Measurements from ENCODE around the gene PRDX6.
A peak's percentile ranks its signal among the peaks of the same experiment; 100 is the strongest.
"Not testable (repeated sequence)": the region's sequence is repeated elsewhere in the genome, so short reads cannot be mapped to it uniquely, and the experiment has no call there.

The PRDX6 gene

GRCh38 chr1:173469656-173470055 lies 7.5 kb upstream of the PRDX6 start:
- DNase-seq, result no peak

DNA sequence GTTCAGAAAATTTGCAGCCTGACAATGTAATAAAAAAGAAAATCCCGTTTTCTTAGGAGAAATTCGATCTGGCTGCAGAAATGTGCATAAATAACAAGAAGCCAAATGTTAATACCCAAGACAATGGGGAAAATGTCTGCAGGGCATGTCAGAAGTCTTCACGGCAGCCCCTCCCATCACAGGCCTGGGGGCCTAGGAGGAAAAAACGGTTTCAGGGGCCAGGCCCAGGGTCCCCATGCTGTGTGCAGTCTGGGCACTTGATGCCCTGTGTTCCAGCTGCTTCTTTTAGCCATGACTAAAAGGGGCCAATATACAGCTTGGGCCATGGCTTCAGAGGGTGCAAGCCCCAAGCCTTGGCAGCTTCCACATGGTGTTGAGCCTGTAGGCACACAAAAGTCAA lies 6.5 kb upstream of the PRDX6 start:
- no peak for DNase-seq

GRCh38 chr1:173473599-173474011 lies 3.5 kb upstream of the PRDX6 start:
- no peak for DNase-seq

DNA sequence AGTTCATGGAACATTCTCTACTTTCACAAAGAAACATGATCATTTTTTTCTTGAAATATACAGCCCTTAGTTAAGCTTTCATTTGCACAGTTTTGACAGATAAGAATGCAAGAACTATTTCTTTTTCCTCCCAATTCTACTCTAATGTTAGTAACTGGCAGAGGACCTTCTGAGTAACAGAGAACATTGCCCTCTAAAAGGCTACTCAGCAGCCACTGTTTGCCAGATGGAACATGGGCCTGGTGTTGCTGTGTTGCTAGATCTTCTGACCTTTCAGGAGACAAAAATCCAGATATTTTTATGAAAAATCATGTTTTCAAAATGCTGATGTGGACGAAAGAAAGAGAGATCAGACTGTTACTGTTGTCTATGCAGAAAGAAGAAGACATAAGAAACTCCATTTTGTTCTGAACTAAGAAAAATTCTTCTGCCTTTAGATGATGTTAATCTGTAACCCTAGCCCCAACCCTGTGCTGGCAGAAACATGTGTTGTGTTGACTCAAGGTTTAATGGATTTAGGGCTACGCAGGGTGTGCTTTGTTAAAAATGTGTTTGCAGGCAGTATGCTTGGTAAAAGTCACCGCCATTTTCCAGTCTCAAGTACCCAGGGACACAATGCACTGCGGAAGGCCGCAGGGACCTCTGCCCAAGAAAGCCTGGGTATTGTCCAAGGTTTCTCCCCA lies 2.9 kb upstream of the PRDX6 start:
- no peak for DNase-seq

DNA sequence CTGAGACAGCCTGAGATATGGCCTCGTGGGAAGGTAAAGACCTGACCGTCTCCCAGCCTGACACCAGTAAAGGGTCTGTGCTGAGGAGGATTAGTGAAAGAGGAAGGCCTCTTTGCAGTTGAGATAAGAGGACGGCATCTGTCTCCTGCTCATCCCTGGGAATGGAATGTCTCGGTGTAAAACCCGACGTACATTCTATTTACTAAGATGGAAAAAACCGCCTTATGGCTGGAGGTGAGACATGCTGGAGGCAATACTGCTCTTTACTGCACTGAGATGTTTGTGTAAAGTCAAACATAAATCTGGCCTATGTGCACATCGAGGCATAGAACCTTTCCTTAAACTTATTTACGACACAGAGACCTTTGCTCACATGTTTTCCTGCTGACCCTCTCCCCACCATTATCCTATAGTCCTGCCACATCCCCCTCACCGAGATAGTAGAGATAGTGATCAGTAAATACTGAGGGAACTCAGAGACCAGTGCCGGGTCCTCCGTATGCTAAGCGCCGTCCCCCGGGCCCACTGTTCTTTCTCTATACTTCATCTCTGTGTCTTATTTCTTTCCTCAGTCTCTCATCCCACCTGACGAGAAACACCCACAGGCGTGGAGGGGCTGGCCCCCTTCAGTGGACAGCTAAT lies 2.2 kb upstream of the PRDX6 start:
- not testable (repeated sequence) for DNase-seq

DNA sequence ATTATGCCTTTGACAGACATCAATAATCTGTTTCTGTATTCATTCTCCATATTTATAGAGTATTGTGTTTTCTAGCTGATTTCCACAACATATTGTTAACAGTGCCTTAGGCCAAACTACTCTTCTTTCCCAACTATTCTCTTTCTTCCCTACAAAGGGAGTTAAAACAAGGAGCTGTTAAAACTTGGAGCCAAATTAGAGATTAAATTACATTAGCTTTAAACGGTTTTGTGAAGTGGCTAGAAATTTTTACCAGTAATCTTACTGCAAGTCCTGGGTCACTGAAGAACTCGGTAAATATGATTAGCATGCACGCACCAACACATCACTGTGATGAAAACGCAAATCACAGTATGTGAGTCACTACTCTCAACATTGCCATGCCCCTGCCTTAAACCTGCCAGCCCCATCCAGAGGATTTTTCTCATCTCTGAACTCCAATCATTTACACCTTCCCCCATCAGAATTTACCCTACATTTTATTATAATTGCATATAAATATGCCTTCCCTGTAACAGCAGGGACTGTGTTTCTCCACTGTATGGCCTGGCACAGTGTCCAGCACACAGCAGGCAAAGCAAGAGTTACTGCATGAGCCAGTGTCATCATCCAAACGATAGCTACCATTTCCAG lies 1.5 kb upstream of the PRDX6 start:
- DNase-seq, result no peak

- no peak for DNase-seq
Observed at GRCh38 chr1:173476197-173476664, 904 bp upstream of the PRDX6 start.

GRCh38 chr1:173476665-173477285 lies 360 bp upstream of the PRDX6 start:
- peak; percentile 82 for DNase-seq

- DNase-seq, result no peak
Observed at GRCh38 chr1:173478094-173478674, 1.0 kb downstream of the PRDX6 start.

DNA sequence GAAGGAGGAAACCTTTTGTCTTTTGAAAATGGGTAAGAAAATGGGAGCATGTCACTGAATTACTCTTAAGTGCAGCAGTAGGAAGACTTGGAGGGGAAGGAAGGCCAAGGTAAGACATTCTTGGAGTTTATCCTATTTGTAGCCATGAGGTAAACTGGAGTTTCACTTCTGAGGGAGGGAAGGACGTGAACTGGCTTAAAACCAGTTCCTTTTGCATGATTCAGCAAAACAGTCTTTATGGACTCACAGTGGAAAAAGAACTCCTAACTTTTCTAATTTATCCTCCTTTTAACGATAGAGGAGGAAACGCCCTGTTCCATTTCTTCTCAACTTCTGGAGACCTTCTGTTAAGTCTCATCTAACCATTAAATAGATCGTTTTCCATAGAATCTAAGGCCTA lies 2.5 kb downstream of the PRDX6 start:
- DNase-seq, result no peak

- DNase-seq, result no peak
Observed at GRCh38 chr1:173481195-173481772, 4.1 kb downstream of the PRDX6 start.

DNA sequence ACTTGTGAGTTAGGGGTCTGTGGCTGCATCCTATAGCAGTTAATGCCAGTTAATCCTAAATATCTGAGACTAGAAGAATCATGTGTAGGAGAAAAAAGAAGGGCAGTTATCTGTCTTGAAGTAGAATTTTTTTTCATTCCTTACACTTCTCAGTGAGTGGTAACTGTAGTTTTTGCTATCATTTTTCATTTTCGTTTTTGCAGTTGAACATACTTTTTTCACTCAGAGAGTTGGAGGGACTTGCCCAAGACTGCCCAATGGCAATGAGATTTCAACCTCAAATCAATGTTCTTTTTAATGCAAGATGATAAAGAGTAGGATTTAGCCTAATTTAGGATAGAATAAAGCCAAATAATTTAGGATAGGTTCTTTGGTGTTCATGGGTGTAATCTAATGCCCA lies 5.5 kb downstream of the PRDX6 start:
- no peak for DNase-seq

DNA sequence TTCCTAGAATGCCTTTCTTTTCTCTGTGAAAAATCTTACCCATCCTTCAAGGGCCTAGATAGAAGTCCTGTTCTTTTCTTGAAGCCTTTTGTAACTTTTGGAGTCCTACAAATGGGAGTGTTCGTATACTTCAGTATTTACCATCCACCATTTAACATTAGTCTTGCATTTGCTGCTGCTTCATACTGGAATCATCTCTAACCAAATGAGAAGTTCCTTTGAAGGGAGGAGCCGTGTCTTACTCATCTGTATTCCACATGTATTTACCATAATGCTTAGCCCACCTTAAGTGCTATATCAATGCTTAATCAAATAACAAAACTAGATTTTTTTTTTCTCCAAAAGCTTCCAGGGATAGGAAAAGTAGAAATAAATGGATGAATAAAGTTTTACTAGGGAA lies 7.1 kb downstream of the PRDX6 start:
- no peak for DNase-seq

GRCh38 chr1:173485401-173485800 lies 8.3 kb downstream of the PRDX6 start:
- DNase-seq, result no peak

DNA sequence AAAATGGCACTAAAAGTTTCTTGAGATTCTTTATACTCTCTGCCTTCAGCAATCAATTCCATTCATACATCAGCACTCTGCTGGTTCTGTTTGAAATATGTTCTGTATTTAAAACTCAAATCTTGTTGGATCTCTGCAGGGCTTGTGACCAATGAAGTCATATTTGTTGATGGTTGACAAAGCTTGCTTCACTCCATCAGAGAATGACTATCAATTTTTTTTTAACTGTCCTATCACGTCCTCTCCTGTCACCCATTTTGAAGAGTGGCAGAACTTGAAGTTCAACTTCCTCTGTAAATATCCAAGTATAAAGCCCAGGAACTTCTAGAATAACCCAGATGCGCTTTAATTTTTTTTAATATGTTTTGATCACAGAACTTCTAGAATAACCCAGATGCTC lies 10.9 kb downstream of the PRDX6 start:
- DNase-seq, result no peak

DNA sequence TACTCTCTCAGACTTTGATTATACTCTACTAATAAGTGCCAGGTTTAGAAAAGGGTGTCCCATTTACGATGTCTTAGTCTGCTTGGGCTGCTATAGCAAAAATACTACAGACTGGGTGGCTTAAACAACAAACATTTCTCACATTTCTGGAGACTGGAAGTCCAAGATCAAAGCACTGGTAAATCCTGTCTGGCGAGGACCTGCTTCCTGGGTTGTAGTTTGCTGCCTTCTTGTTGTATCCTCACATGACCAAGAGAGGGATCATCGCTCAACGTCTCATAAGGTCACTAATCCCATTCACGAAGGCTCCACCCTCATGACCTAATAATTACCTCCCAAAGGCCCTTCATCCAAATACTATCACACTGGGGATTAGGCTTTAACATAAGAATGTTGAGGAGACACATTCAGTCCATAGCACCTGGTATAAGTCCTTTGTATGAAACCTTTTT lies 12.0 kb downstream of the PRDX6 start:
- no peak for DNase-seq

- no peak for DNase-seq
Observed at GRCh38 chr1:173489929-173490328, 12.8 kb downstream of the PRDX6 start.

- no peak for DNase-seq
Observed at GRCh38 chr1:173491508-173491907, 14.4 kb downstream of the PRDX6 start.

DNA sequence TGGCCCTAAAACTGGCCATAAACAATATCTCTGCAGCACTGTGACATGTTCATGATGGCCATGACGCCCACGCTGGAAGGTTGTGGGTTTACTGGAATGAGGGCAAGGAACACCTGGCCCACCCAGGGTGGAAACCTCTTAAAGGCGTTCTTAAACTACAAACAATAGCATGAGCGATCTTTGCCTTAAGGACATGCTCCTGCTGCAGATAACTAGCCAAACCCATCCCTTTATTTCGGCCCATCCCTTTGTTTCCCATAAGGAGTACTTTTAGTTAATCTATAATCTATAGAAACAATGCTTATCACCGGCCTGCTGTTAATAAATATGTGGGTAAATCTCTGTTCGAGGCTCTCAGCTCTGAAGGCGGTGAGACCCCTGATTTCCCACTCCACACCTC lies 16.0 kb downstream of the PRDX6 start:
- DNase-seq, result not testable (repeated sequence)

GRCh38 chr1:173495609-173496267 lies 18.6 kb downstream of the PRDX6 start:
- no peak for DNase-seq

DNA sequence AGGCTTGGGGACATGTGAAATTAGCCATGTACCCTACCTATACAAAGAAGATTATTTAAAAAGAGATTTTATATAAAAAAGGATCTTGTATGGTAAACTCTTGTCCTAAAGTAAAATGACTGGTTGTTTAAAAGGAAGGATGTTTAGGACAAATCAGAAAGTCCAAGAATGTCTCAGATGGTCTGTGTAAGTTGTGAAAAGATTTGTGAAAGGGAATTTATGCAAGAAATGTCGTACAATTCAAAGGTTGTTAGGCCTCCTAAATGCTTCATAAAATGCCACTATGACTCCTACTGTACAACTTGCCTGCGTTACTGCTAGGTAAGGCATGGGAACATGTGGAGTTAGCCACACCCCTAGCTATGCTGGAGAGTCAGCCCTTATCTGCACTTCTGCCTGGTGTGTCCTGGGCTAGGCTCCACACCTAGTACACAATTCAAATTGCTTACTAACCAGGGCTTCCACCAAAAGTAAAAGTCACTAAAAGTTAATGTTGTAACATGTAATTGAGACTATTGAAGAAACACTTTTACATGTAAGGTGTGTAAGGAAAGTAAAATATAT lies 19.7 kb downstream of the PRDX6 start:
- no peak for DNase-seq

DNA sequence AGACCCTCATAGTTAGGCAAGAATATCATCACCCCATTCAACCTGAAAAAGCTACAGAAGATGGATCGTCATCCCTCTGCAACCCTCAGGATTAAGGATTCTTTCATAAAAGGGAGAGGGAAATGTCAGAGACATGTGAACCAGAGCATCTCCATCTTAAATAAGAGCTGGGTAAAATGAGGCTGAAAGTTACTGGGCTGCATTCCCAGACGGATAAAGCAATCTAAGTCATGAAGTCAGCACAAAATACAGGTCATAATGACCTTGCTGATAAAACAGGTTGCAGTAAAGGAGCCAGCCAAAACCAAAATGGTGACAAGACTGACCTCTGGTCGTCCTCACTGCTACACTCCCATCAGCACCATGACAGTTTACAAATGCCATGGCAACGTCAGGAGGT lies 22.6 kb downstream of the PRDX6 start:
- no peak for DNase-seq
